GM12864 (cell line): ENCODE results near the gene MEOX2.

ENCODE experiments used
- DNase-seq: peaks from one replicate; pipeline ENCODE4 v3.0.0-alpha.2; 2011; ENCODE audit warnings: low read depth
- H3K4me3 ChIP-seq: 2 replicates; pipeline ENCODE4 v1.5.1; 2011; ENCODE audit warnings: mild to moderate bottlenecking, low read depth, low read length, control low read depth
- TF ChIP-seq, protein P1 (sequence below): IDR thresholded peaks from 2 replicates; pipeline ENCODE4 v1.5.1; 2011; ENCODE audit warnings: low read depth, mild to moderate bottlenecking, moderate library complexity, low read length, control low read depth, inconsistent platforms; ENCODE audit errors: missing control alignments

The MEOX2 gene

DNA sequence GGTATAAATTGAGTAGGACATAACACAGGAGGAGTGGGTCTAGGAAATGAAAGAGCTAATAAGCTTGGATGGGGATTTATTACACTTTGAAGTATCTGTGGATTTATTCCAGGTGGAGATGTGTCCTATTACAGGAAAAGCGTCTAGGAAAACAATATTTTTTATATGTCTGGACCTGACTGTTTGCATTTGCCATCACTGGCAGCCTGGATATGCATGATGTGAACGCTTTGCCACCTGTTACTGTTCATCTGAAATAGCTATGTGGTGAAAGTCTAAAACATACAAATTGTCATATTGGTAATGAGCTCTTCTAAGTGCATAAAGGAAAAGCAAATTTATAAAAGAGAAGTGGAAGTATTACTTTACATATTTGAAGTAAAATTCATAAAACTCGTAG lies 93.1 kb downstream of the MEOX2 start:
- TF ChIP-seq, protein P1, sequence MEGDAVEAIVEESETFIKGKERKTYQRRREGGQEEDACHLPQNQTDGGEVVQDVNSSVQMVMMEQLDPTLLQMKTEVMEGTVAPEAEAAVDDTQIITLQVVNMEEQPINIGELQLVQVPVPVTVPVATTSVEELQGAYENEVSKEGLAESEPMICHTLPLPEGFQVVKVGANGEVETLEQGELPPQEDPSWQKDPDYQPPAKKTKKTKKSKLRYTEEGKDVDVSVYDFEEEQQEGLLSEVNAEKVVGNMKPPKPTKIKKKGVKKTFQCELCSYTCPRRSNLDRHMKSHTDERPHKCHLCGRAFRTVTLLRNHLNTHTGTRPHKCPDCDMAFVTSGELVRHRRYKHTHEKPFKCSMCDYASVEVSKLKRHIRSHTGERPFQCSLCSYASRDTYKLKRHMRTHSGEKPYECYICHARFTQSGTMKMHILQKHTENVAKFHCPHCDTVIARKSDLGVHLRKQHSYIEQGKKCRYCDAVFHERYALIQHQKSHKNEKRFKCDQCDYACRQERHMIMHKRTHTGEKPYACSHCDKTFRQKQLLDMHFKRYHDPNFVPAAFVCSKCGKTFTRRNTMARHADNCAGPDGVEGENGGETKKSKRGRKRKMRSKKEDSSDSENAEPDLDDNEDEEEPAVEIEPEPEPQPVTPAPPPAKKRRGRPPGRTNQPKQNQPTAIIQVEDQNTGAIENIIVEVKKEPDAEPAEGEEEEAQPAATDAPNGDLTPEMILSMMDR, result no peak
- DNase-seq, result no peak
- H3K4me3 ChIP-seq, result no peak overlapping the region

GRCh38 chr7:15586266-15586665 lies 100.2 kb downstream of the MEOX2 start:
- TF ChIP-seq, protein P1, result no peak
- DNase-seq, result no peak
- no peak overlapping the region for H3K4me3 ChIP-seq

DNA sequence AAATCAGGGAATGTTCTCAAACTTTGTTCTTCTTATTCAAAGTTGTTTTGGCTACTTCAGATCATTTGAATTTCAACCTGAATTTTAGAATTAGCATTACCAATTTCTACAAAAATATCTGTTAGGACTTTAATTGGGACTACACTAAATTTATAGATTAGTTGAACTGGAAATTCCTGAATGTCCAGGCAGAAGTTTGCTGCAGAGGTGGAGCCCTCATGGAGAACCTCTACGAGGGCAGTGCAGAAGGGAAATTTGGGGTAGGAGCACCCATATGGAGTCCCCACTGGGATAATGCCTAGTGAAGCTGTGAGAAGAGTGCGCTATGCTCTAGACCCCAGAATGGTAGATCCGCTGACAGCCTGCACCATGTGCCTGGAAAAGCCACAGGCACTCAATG lies 101.9 kb downstream of the MEOX2 start:
- H3K4me3 ChIP-seq, result no peak overlapping the region
- DNase-seq, result no peak
- TF ChIP-seq, protein P1, result no peak

DNA sequence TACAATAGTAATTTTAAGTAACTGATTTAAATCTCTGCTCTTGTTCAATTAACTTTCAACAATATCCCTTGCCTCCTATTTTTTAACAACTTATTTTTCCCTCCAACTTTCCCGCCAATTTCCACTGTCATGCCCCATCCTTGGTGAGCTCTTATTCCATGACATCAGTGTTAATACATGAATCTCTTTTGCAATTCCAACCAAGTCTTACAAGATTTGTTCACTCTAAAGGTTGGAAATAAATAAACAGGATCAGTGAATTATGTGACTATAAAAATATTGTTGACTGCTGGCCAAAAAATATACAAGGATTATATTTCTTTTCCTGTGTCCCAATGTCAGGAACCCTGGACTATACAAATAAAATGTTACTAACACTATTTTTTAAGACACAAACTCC lies 103.7 kb downstream of the MEOX2 start:
- no peak overlapping the region for H3K4me3 ChIP-seq
- no peak for DNase-seq
- TF ChIP-seq, protein P1, result no peak

DNA sequence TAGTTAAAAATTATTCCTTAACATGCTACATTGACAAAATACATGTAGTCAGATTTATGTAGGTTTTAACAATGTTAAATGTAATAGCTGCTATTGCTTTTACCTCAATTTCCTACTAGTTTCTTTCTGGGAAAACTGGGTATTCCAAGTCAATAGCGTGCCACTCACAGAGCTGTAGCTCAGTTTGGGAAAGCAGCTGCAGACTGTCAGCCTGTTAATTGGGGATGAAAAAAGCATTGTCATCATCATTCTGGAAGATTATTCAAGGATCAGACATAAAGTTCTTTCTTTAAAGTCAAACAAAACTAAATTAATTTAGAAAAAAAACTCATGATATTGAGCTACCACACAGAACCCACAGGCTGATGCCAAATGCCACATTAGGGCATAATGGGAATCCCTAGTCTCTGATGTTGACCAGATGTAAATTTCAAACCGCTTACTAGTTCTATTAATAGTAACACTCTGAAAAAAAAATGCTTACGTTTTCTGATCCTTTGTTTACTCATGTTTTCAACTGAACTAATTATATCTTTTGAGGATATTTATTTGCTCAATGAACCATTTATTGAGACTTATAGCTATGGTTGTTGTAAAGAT lies 105.0 kb downstream of the MEOX2 start:
- no peak for DNase-seq
- TF ChIP-seq, protein P1, result no peak
- H3K4me3 ChIP-seq, result no peak overlapping the region

DNA sequence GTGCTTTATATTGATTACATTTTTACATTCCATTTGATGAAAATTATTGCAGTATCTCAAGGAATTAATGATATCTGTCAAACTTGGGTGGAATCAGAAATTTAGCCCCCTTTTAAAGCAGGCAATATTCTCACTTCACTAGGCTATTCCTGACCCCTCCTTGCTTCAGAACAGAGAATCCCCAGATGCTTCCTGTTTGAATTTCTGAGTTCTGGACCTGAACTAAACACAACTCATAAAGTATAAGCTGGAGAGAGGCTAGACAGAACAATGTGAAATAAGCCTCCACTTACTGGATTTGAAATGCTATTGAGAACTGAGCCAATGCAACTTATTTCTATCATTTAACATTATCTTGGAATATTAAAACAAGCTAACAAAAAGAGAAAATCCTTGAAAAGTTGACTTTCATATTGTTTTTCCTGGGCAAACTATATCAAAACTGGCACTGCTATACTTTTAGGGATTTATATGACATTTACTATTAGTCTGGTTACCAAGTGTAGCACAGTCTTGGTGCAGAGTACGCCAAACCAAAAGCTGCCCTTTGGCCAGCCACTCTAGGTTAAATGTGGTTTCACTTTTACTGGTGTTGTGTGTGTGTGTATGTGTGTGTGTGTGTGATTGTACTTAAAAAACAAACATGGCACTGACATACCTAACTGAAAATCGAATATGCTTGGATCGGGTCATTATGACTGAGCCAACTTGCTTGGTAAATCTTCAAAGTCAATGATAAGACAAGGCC lies 105.7 kb downstream of the MEOX2 start:
- H3K4me3 ChIP-seq, result no peak overlapping the region
- TF ChIP-seq, protein P1, result no peak
- DNase-seq, result no peak

GRCh38 chr7:15577600-15577999 lies 108.9 kb downstream of the MEOX2 start:
- H3K4me3 ChIP-seq, result no peak overlapping the region
- no peak for DNase-seq
- TF ChIP-seq, protein P1, result no peak
